ENCODE results near the gene DCHS2.

Gene DCHS2

GRCh38 chr4:154456889-154457288 is 34.7 kb downstream of the DCHS2 start:
- no peak for TF ChIP-seq CTCF (IDR thresholded peaks at IDR 0.05; ENCODE audit: low read depth, low read length)
- no peak overlapping the region for H3K4me3 ChIP-seq (replicated peaks in 1 of 2; ENCODE audit: low read depth in 2 of 2, low read length in 2 of 2)
- no peak for DNase-seq (ENCODE audit: low read depth in 2 of 2)

- no peak for TF ChIP-seq CTCF (IDR thresholded peaks at IDR 0.05; ENCODE audit: low read depth, low read length)
- DNase-seq (ENCODE audit: low read depth in 2 of 2), result no peak
- H3K4me3 ChIP-seq (replicated peaks in 1 of 2; ENCODE audit: low read depth in 2 of 2, low read length in 2 of 2), result no peak overlapping the region
Measured at GRCh38 chr4:154456240-154456639, 35.4 kb downstream of the DCHS2 start.

- no peak overlapping the region for H3K4me3 ChIP-seq (replicated peaks in 1 of 2; ENCODE audit: low read depth in 2 of 2, low read length in 2 of 2)
- no peak for TF ChIP-seq CTCF (IDR thresholded peaks at IDR 0.05; ENCODE audit: low read depth, low read length)
- no peak for DNase-seq (ENCODE audit: low read depth in 2 of 2)
Measured at GRCh38 chr4:154455111-154455510, 36.5 kb downstream of the DCHS2 start.

GRCh38 chr4:154454710-154455109 is 36.9 kb downstream of the DCHS2 start:
- no peak for DNase-seq (ENCODE audit: low read depth in 2 of 2)
- TF ChIP-seq CTCF (IDR thresholded peaks at IDR 0.05; ENCODE audit: low read depth, low read length), result no peak
- no peak overlapping the region for H3K4me3 ChIP-seq (replicated peaks in 1 of 2; ENCODE audit: low read depth in 2 of 2, low read length in 2 of 2)

- TF ChIP-seq CTCF (IDR thresholded peaks at IDR 0.05; ENCODE audit: low read depth, low read length), result no peak
Measured at GRCh38 chr4:154452798-154453346, 38.7 kb downstream of the DCHS2 start.

GRCh38 chr4:154450966-154451365 is 40.6 kb downstream of the DCHS2 start:
- no peak for TF ChIP-seq CTCF (IDR thresholded peaks at IDR 0.05; ENCODE audit: low read depth, low read length)
- no peak for DNase-seq (ENCODE audit: low read depth in 2 of 2)
- H3K4me3 ChIP-seq (replicated peaks in 1 of 2; ENCODE audit: low read depth in 2 of 2, low read length in 2 of 2), result no peak overlapping the region

More at GRCh38 chr4:154452798-154453346, 38.7 kb downstream of the DCHS2 start:
- H3K4me3 ChIP-seq (replicated peaks in 1 of 2; ENCODE audit: low read depth in 2 of 2, low read length in 2 of 2), result no peak overlapping the region
- DNase-seq (ENCODE audit: low read depth in 2 of 2), result no peak

- DNase-seq (ENCODE audit: low read depth in 2 of 2), result no peak
- no peak for TF ChIP-seq CTCF (IDR thresholded peaks at IDR 0.05; ENCODE audit: low read depth, low read length)
- no peak overlapping the region for H3K4me3 ChIP-seq (replicated peaks in 1 of 2; ENCODE audit: low read depth in 2 of 2, low read length in 2 of 2)
Measured at GRCh38 chr4:154444958-154445357, 46.6 kb downstream of the DCHS2 start.
